Fibroblast of lung (primary cell): ENCODE results near the gene TNS3. TPM values are rescaled to one million over a fixed set of nuclear protein-coding genes. Genes with fewer than 3 reads are reported as not detected.
A peak's percentile ranks its signal among the peaks of the same experiment; 100 is the strongest.

ENCODE experiments used
- DNase-seq, 2 donors: peaks; one replicate each; pipeline versions ENCODE4 v3.0.0 to v3.0.0-alpha.2; 2010; ENCODE audit warnings: low read depth in 2 of 2
- H2AFZ ChIP-seq: 2 replicates; pipeline ENCODE4 v1.5.1; 2012; ENCODE audit warnings: low read length, control low read depth, inconsistent platforms
- H3K27ac ChIP-seq: 2 replicates; pipeline ENCODE4 v1.5.1; 2011; ENCODE audit warnings: low read length, control low read depth; ENCODE audit not compliant: insufficient read depth
- H3K27me3 ChIP-seq: 2 replicates; pipeline ENCODE4 v1.5.1; 2011; ENCODE audit warnings: mild to moderate bottlenecking, low read length; ENCODE audit not compliant: control insufficient read depth, insufficient read depth
- H3K36me3 ChIP-seq: 2 replicates; pipeline ENCODE4 v1.5.1; 2011; ENCODE audit warnings: low read length; ENCODE audit not compliant: control insufficient read depth, insufficient read depth
- H3K4me1 ChIP-seq: 2 replicates; pipeline ENCODE4 v1.5.1; 2011; ENCODE audit warnings: low read length; ENCODE audit not compliant: control insufficient read depth, insufficient read depth; ENCODE audit errors: extremely low read depth
- H3K4me2 ChIP-seq: 2 replicates; pipeline ENCODE4 v1.5.1; 2011; ENCODE audit warnings: low read length, control low read depth; ENCODE audit not compliant: insufficient read depth; ENCODE audit errors: extremely low read depth
- H3K4me3 ChIP-seq, 4 experiments: fragments of 200-600 bp in 1 of 4; sonication (generic) in 1 of 4; replicated peaks in 1 of 4; 2 replicates each; pipeline ENCODE4 v1.5.1; 2011 to 2016; ENCODE audit warnings: low read length in 4 of 4, low read depth in 3 of 4, mild to moderate bottlenecking in 3 of 4, control low read depth in 2 of 4, inconsistent platforms in 1 of 4, mixed read lengths in 1 of 4; ENCODE audit not compliant: insufficient read depth in 1 of 4; ENCODE audit errors: control extremely low read depth in 1 of 4
- H3K79me2 ChIP-seq: 2 replicates; pipeline ENCODE4 v1.5.1; 2012; ENCODE audit warnings: mild to moderate bottlenecking, low read length, inconsistent platforms; ENCODE audit not compliant: control insufficient read depth, insufficient read depth
- H3K9ac ChIP-seq: 2 replicates; pipeline ENCODE4 v1.5.1; 2011; ENCODE audit warnings: mild to moderate bottlenecking, low read length, control low read depth; ENCODE audit not compliant: insufficient read depth
- H3K9me3 ChIP-seq: 2 replicates; pipeline ENCODE4 v1.5.1; 2012; ENCODE audit warnings: low read depth, low read length; ENCODE audit not compliant: control insufficient read depth, insufficient read depth
- H4K20me1 ChIP-seq: 2 replicates; pipeline ENCODE4 v1.5.1; 2011; ENCODE audit warnings: low read length; ENCODE audit not compliant: control insufficient read depth, insufficient read depth; ENCODE audit errors: extremely low read depth
- EZH2 ChIP-seq: IDR thresholded peaks from 2 replicates; pipeline ENCODE4 v1.5.1; 2012; ENCODE audit warnings: low read length, control low read depth, mild to moderate bottlenecking; ENCODE audit errors: missing control alignments
- polyA plus RNA-seq, 2 donors: library from polyadenylated mRNA; depleted of rRNA in 1 of 2; stranded (reverse) in 1 of 2; unstranded in 1 of 2; fragments of >200 nt; gene quantifications; 2 replicates each; pipeline ENCODE4 v1.2.1, GENCODE V29; 2011 to 2012; ENCODE audit warnings: missing spikeins in 1 of 2
- total RNA-seq: library from RNA; depleted of rRNA; stranded (reverse); fragments of >200 nt; gene quantifications from 2 replicates; pipeline ENCODE4 v1.2.1, GENCODE V29; 2014
- TF ChIP-seq, protein P1 (sequence below), 2 donors: IDR thresholded peaks in 1 of 2; conservative IDR thresholded peaks in 1 of 2; 1 replicate in 1 of 2; 2 replicates in 1 of 2; pipeline ENCODE4 v1.5.1; 2011 to 2012; ENCODE audit warnings: low read length in 2 of 2, control low read depth in 1 of 2, inconsistent platforms in 1 of 2, low read depth in 1 of 2, mild to moderate bottlenecking in 1 of 2

TNS3 gene
- total and polyA plus RNA-seq, 2 donors (not counting 1 experiment from before 2014, with no cell fraction given) = 74.4 to 88.8 TPM

DNA sequence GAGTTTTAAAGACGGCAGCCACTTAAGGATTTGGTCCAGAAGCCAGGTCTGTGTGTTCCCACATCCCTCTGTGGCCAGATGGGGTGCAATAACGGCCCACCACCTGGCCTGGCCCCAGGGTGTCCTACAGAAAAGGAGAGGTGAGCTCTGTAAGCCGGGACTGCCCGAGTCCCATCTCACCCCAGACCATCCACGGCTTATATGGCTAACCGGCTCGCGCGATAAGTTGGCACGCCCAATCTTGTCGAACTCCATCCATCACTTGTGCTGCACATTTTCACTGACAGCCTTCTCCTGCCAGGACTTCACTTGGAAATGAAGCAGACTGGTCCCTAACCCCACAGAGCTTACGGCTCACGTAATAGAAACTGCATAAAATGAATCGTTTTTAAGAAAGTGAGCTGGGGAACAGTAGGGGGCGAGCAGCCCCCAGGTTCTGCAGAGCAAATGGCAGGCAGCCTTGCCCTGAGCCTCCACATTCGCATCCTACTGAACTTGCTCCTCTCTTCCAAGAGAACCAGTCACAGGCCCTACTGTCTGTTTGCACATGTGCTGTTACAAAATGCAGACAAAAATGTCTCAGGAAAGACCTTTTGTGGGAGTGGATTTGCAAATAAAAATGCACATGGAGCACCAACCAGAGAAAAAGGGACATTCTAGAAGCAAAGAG is 98.2 kb downstream of the TNS3 start:
- TF ChIP-seq EZH2 = no peak
- TF ChIP-seq, protein P1, sequence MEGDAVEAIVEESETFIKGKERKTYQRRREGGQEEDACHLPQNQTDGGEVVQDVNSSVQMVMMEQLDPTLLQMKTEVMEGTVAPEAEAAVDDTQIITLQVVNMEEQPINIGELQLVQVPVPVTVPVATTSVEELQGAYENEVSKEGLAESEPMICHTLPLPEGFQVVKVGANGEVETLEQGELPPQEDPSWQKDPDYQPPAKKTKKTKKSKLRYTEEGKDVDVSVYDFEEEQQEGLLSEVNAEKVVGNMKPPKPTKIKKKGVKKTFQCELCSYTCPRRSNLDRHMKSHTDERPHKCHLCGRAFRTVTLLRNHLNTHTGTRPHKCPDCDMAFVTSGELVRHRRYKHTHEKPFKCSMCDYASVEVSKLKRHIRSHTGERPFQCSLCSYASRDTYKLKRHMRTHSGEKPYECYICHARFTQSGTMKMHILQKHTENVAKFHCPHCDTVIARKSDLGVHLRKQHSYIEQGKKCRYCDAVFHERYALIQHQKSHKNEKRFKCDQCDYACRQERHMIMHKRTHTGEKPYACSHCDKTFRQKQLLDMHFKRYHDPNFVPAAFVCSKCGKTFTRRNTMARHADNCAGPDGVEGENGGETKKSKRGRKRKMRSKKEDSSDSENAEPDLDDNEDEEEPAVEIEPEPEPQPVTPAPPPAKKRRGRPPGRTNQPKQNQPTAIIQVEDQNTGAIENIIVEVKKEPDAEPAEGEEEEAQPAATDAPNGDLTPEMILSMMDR (conservative IDR thresholded peaks at IDR 0.05 in 1 of 2, IDR thresholded peaks at IDR 0.05 in 1 of 2; ENCODE audit: low read depth in 1 of 2, low read length in 2 of 2) = peak; percentile 20 to 54
- peaks cover 39% of the 10 kb centered on the region for H3K4me1 ChIP-seq
- no peaks in the 10 kb centered on the region for H4K20me1 ChIP-seq
- H3K4me2 ChIP-seq = no peak overlapping the region
- H3K27ac ChIP-seq = peak overlapping the region; percentile 94
- H3K27me3 ChIP-seq = no peaks in the 10 kb centered on the region
- no peaks in the 10 kb centered on the region for H3K9me3 ChIP-seq
- DNase-seq = peak; percentile 40 to 74
- H3K4me3 ChIP-seq = no peak overlapping the region
- H3K79me2 ChIP-seq = peaks cover under 1% of the 10 kb centered on the region
- H3K36me3 ChIP-seq = peaks cover 2% of the 10 kb centered on the region
- H3K9ac ChIP-seq = no peak overlapping the region
- no peak overlapping the region for H2AFZ ChIP-seq

DNA sequence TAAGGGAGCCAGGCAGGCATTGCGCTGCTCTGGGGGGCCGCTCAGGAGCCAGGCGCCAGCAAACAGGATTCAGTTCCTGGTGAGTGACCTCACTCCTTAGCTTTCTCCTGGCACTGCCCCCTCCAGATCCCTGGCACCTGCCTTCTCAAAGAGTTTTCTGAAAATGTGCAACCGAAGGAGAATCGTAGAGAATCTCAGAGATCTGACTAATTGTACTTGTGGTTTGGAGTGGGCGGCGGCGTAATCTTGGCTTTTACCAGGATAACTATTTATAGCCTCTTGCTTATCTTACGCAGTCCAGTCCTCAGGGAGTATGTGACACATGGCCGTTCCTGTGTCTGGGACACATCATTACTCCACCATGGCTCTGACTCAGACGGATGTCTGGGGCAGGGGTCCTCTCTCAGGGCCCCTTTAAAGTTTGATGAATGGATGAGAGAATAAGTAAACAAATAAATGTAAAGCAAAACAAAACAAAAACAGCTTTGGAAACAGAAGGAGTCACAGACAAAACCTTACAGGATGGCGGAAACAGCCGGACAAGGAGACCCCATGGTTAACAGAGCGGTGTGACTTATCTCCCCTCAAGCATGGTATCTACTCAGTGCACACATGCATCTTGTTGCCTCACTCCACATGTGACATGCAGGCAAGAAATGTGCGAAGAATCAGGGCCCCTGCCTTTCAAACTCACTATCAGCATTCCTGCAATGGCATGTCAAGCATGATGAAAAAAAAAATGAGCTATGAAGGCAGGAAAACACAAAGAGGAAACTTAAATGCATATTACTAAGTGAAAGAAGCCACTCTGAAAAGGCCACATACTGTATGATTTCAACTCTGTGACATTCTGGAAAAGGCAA is 99.7 kb downstream of the TNS3 start:
- peak overlapping the region; percentile 60 for H3K4me2 ChIP-seq
- H3K4me1 ChIP-seq = peaks cover 43% of the 10 kb centered on the region
- peak overlapping the region; percentile 45 for H3K9ac ChIP-seq
- no peak overlapping the region for H3K4me3 ChIP-seq
- H3K27ac ChIP-seq = peak overlapping the region; percentile 94
- no peaks in the 10 kb centered on the region for H3K27me3 ChIP-seq
- DNase-seq = peak; percentile 94 to 98
- no peaks in the 10 kb centered on the region for H3K9me3 ChIP-seq
- peaks cover 2% of the 10 kb centered on the region for H3K36me3 ChIP-seq
- H2AFZ ChIP-seq = no peak overlapping the region
- TF ChIP-seq EZH2 = no peak
- TF ChIP-seq, protein P1 (conservative IDR thresholded peaks at IDR 0.05 in 1 of 2, IDR thresholded peaks at IDR 0.05 in 1 of 2; ENCODE audit: low read depth in 1 of 2, low read length in 2 of 2) = no peak
- H4K20me1 ChIP-seq = no peaks in the 10 kb centered on the region
- peaks cover 8% of the 10 kb centered on the region for H3K79me2 ChIP-seq

DNA sequence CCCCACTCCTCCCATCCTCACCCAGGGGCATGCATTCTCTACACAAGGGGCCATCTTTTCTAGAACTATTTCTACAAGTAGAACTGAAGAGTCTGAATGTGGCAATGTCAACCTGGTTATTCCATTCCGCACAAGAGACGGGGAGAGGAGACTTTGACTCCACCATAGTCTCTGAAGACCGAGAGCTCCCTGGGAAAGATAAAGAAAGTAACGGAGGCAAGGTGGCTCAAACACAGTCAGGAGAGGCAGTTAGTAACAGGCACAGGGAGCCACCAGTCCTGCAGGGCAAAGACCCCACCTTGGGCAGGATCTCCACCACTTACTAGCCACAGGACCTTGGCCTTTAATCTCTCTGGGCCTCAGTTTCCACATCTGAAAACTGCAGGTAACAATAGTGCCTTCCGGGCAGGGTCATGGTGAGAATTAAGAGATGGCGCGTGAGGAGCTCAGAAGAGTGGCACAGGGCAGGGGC is 100.3 kb downstream of the TNS3 start:
- DNase-seq = no peak
- no peaks in the 10 kb centered on the region for H4K20me1 ChIP-seq
- H2AFZ ChIP-seq = no peak overlapping the region
- H3K9me3 ChIP-seq = no peaks in the 10 kb centered on the region
- TF ChIP-seq, protein P1 (conservative IDR thresholded peaks at IDR 0.05 in 1 of 2, IDR thresholded peaks at IDR 0.05 in 1 of 2; ENCODE audit: low read depth in 1 of 2, low read length in 2 of 2) = no peak
- TF ChIP-seq EZH2 = no peak
- H3K4me2 ChIP-seq = peak overlapping the region; percentile 28
- peaks cover 11% of the 10 kb centered on the region for H3K79me2 ChIP-seq
- peaks cover 2% of the 10 kb centered on the region for H3K36me3 ChIP-seq
- H3K27me3 ChIP-seq = no peaks in the 10 kb centered on the region
- H3K27ac ChIP-seq = peak overlapping the region; percentile 94
- H3K9ac ChIP-seq = peak overlapping the region; percentile 5
- H3K4me1 ChIP-seq = peaks cover 43% of the 10 kb centered on the region
- no peak overlapping the region for H3K4me3 ChIP-seq
